ENCODE measurements around the gene LRRC37A. TPM values are rescaled to one million over a fixed set of nuclear protein-coding genes. Genes with fewer than 3 reads are reported as not detected.

LRRC37A gene
- total RNA-seq, 4 donors from 2014 or later = 1.0 to 14.4 (median 1.8) TPM; not detected in 1

Small RNA genes lying within 50 kb of the gene (small RNA-seq; reads per million reads assigned to genes)
- not detected for gene RN7SL656P

Other genes starting within 250 kb of the LRRC37A start
- gene KANSL1, start 101.7 kb upstream of the LRRC37A start, total RNA-seq = 100 to 1,000 TPM in 3 of 4 donors, 10 to 100 TPM in 1; 55.8 to 192 (median 146) TPM
- 10 to 100 TPM in 3 of 4 donors, 1 to 10 TPM in 1; 5.6 to 43.6 (median 15.2) TPM for gene ARL17B, start 66.6 kb downstream of the LRRC37A start, total RNA-seq
- gene LRRC37A2, start 217.3 kb downstream of the LRRC37A start, total RNA-seq = 10 to 100 TPM in 2 of 4 donors, 1 to 10 TPM in 2; 1.8 to 34.9 (median 16.4) TPM